Renal cortex interstitium (tissue), 11 donors: ENCODE data around the gene EYA4. TPM values are rescaled to one million over a fixed set of nuclear protein-coding genes. Genes with fewer than 3 reads are reported as not detected.
"Not testable (repeated sequence)": the region's sequence is repeated elsewhere in the genome, so short reads cannot be mapped to it uniquely, and the experiment has no call there.

Experiments
- DNase-seq, 11 donors: peaks; one replicate each; pipeline ENCODE4 v3.0.0-alpha.2; 2013; ENCODE audit warnings: low read depth in 9 of 11, low spot score in 4 of 11; ENCODE audit errors: extremely low read depth in 1 of 11
- polyA plus RNA-seq, 3 donors: library from polyadenylated mRNA; unstranded; fragments of 120-200 nt; gene quantifications; one replicate each; pipeline ENCODE4 v1.2.1, GENCODE V29; 2013; ENCODE audit not compliant: insufficient read length in 3 of 3

The EYA4 gene
- polyA plus RNA-seq, 3 donors: 12.0 to 15.4 (median 12.4) TPM

DNA sequence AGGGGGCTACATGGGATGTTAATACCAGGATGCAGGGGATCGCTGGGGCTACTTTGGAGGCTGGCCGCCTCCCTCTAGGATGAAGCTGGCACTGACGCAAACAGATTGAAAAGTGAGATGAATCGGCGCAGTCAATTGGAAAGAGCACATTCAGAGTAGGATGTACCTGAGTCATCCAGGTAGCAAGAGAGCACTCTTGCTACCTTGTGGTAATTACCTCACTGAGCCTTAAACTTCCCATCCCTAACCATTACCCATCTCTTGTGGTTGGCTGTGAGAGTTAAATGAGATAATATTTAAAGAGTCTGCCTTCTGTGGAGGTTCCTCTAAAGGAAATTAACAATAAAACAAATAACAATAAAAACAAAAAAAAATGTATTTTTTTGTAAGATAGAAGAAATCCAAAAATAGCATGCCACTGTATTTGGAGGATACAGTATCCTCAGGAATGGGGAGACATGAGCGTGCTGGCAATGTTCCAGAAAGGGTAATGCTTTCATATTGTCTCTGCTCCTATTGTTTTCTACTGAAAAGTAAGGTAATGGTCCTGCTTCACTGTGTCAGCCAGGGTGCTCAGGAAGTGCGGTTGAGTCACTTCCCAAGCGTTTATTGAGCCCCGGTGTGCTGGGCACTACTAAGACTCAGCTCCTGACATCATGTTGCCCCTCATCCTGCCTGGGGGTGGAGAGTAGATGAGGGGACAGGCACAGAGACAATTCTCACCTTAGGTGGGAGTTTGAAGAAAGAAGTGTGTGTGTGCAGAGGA is 301.1 kb downstream of the EYA4 start:
- DNase-seq: no peak

DNA sequence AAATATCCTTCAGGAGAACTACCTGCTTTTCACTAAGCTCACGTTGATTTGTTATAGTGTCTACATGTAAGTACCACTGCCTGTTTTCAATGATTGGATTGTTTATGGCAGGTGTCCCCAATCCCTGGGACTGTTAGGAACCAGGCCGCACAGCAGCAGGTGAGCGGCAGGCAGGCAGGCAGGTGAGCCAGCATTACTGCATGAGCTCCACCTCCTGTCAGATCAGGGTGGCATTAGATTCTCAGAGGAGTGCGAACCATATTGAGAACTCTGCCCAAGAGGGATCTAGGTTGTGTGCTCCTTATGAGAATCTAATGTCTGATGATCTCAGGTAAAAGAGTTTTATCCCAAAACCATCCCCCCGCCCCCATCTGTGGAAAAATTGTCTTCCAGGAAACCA is 303.3 kb downstream of the EYA4 start:
- no peak for DNase-seq

DNA sequence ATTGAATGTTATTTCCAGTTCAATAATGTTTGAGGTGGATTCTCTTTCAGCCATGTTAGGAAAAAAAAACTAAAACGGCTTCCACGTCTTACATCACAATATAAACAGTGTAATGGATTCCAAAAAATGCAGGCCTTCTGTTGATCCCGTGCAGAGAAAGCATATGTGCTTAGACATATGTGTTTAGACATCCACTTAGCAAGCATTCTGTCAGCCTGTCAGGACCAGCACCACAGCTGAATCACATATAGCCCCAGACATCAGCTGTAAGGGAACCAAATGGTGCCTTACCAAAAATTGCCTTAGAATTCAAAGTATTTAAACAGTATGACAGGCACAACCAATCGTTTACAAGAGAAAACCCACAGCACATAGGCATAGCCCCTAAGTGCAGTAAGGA is 304.9 kb downstream of the EYA4 start:
- peak in 1 of 11 donors; percentile 9 for DNase-seq

DNA sequence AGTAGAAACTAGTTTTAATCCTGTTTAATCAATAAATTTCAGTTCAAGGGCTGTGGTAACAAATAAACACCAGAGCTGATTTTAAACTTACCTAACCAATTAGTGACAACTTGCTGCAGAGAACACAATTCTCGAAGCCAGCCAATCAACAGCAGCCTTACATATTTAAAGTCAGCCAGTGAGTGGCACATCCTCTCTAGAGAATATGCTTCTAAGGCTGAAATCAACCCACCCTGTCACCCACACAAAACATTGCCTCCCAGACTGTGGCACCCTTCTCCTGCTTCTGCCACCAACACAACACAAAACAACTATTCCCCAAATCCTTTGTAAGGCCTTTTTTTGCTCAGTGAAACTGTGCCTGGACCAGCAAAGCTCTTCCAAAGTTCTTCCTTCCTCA is 306.0 kb downstream of the EYA4 start:
- DNase-seq: no peak

DNA sequence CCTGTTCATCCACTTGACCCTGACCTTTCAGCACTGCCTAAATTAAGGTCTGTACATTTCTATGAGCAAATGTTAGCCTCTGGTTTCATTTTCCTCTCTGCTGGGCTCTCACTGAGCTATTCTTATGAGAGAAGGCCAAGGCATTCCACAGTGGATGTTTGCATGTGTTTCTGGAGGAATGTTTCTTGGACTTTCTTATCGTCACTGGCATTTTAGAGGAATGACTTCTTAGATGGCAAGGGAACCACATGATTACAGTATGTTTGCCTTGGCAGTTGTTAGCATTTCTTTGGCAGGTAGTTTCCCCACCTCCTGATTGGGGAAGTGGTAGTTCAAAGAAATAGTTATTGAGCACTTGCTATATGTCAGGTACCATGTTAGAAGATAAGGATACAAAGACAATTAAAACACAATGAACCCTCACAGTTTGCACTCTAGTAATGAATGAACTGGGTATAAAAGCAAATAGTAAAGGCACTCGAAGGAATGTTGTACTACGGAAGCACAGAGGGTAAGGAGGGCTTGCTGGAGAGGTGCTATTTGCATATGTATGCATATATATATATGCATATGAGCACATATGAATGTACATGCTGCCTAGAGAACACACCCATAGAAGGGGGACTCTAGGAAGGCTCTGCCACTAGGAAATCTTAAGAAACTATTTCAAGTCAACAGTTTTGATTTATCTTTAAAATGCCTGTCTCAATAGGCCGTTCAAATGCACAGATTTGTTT is 307.4 kb downstream of the EYA4 start:
- DNase-seq: no peak

DNA sequence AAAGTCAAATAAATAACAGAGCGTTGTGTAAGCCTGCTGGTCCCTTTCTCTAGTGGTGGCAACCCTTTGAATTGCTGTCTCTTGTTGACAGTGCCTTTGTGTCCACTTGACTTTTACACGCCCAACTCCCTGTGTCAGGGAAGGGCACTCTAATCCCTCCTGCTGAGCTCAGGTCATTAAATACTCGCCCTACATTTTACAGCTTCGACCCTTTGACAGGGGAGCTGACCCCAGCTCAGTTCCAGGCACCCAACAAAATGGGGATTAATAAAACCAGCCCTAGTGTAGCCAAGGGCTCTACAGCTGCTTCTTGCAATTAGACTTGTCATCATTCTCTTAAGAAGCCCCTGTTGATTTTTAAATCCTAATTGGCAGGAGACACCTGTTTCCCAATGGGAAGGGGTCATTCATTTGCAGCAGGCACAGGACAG is 308.2 kb downstream of the EYA4 start:
- DNase-seq: no peak

DNA sequence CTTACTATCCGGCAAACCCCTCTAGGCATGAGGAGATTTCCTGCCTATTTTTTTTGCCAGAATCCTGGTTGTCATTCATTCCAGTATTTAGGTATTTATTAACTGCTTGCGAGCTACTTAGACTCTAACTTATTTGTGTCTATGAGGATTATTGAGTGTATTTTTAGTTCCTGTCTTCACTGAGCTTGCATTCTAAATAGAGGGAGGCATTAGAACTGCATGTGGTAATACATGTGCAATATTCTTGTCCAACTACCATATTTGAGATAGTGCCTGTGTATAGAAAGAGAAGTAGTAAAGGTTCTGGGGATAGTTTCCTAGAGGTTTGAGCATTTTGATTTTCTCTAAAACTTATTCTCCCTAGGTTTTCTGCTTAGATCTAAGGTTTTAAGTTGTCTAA is 308.9 kb downstream of the EYA4 start:
- DNase-seq: no peak

DNA sequence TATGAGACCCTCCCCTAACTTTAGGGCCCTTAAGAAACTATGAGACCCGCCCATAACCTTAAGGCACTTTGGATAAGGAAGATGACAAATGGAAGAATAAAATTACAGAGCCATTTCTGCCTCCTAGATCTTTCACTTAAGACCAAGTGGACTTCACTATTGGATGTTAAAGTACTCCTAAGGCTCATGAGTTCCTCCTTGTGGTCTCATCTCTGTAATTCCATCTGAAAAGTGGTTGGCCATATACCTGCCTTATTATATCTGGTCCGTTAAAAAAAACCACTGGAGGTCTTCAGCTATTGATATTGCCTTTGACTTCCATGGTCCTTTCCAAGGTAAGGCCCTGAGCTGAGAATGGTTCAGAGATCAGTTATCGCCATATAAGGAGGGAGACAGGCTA is 310.3 kb downstream of the EYA4 start:
- DNase-seq: no peak

DNA sequence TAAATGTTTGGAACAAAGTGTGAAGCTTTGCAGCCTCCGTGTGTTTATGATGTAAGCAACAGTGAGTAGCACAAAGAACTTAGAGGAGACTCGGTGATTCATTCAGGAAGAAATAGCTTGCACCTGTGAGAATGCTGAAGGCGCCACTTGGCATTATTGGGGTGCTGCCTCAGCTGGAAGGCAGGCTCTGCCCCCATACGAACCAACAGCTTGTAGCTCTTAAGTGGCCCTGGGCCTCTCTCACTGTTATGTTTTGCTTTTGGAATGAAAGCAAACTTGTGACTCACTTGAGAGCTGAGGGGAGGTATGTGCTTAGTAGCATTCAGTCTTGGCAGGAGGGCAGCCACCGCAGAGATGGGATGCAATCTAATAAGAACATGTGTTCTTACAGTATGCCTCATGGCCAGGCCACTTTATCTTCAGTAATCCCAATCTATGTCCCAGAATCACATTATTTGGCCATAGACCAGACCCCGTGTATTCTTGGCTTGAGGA is 310.7 kb downstream of the EYA4 start:
- DNase-seq: no peak

DNA sequence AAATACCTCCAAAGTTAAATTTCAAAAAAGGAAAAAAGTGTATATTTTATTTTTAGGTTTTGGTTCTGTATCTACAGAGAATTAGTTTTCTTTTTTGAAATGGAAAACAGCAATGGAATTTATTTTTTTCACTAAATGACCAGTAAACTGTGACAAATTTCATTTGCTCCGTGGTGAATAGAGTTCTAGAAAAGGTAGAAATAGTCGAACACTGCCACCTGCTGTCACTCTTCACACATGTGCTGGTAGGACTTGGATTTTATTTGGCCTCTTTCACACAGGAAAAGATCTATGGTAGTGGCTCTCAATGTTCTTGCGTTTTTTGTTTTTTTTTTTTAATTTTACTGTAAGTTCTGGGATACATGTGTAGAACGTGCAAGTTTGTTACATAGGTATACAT is 312.5 kb downstream of the EYA4 start:
- peak in 10 of 11 donors; percentile 39 to 69 (median 54) for DNase-seq

DNA sequence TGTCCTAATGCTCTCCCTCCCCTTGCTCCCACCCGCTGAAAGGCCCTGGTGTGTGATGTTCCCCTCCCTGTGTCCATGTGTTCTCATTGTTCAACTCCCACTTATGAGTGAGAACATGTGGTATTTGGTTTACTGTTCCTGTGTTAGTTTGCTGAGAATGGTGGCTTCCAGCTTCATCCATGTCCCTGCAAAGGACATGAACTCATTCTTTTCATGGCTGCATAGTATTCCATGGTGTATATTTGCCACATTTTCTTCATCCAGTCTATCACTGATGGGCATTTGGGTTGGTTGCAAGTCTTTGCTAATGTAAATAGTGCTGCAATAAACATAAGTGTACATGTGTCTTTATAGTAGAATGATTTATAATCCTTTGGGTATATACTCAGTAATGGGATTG is 313.0 kb downstream of the EYA4 start:
- not testable (repeated sequence) for DNase-seq

DNA sequence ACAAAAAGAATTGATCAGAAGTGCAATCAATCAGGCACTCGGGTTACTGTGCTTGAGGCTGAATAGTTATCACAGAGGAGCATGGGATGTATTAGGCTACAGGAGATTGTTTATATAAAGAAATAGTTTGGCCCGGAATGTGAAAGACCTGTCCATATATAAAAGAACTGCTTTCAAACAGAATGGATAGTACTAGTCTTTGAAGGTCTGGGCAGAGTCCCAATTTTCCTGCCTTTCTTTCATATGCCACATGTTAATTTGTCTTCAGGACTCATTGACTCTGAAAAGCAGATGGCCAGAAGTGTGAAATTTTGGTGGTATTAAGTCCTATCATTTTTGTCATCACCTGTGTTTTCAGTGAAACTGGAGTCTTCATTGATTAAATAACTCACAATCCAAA is 314.5 kb downstream of the EYA4 start:
- no peak for DNase-seq

DNA sequence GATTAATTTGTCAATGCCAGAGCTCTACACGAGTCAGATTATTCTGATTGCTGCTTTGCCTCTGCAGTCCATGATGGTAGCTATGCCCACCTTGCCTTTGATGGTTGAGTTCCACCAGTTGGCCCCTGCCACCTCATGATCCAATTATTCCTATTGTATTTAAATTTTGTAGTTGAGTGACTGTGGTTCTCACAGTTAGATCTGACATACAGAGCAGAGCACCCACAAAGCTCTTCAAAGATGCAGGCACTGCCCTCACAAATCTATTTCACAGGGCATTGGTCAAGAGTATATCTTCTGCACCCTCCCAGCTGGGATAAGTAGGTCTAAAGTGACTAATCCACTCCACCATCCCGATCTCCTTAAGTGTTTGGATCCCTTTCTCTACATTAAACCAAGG is 318.8 kb downstream of the EYA4 start:
- DNase-seq: no peak

DNA sequence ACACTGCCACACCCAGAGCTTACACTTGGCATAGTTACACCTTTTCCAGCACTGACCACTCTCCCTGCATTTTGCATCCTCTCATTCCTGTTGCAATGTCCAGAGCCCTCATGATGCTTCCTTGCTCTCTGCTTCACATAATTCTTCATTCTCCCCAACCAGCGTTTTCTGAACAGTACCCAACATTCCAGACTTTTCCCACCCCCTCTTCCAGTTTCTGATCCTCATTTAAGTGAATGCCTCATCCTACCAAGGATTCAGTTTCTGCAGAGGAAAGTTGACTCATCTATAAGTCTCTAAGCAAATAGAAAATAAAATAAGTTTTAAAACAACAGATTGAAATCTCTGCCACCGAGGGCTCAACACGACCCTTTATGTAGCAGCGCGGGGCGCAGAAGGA is 326.5 kb downstream of the EYA4 start:
- no peak for DNase-seq

DNA sequence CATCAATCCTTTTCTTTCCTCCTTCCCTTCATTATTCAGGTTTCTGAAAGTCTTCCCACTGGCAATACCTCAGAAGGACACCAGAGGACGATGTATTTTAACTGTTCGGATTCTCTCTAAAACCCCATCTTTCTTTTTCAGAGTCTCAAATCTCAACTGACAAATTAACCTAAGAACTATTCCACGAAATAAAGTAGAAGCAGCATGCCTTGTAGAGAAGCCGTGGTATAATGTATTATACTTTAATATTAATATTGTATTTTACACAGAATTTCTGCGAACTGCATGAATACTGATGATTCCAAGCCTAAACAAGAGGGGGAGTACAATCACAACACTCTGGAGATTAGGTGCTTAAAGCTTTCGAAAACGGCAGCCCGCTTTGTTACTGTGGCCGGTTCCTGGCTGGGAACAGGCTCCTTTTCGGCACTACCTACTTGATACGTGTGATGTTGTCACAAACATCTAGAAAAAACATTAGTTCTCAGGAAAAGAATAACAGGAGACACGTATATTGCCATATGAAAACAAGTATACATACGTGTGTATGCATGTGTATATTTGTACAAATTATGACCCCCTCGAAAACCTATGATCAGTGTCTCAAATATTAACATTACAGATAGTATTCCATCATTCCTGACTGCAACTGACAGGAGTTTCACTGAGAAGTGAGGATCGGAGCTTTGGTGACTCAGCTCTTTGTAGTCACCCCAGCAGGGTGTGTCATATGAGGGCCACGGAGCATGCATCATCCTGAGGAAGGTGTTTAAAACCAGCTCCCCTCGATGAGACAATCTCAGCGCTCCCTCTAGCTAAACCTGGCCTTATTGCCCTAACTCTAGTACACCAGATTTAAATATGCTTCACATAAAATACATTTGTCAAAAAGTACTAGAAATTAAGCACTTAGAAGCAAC is 328.1 kb downstream of the EYA4 start:
- peak in 9 of 11 donors; percentile 49 to 83 (median 61) for DNase-seq

DNA sequence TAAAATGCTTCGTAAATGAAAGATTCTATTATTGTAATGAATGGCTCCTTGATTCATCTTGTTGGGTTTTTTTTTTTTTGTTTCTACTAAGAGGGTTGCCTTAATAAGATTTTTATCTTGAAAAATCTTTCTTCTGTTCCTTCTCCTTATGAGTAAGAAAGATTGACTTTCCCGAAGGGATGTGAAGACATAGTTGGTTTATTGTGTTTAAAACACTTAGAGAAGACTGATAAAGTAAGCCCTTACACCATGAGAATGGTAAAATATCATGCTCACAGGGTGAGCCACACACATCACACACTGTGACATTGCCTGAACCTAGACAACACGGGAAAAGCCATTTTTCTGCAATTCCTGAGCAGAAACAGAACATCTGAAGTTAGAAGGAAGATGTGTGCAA is 330.5 kb downstream of the EYA4 start:
- no peak for DNase-seq

DNA sequence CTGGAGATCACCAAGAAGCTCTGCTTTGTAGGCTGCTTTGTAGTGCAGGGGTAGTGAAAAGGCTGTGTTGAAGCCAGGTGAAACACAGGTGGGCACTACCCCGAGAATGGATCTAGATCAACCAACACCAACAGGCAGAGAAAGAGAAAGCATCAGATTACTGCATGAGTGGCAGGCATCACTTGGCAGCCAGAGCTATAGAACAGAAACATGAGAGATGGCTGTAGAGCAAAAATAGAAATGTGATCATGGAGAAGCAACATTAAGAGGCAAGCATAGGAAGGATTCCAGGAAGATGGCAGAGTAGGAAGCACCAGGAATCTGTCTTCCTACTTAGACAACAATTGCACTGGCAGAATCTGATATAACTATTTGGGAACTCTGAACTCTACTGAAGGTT is 336.7 kb downstream of the EYA4 start:
- DNase-seq: no peak
